Fibroblast of peridontal ligament (primary cell): ENCODE results near the gene SMARCAD1.

Experiments used
- DNase-seq: peaks from one replicate; pipeline ENCODE4 v3.0.0-alpha.2; 2010; ENCODE audit errors: extremely low read depth

SMARCAD1 gene

GRCh38 chr4:94207469-94208224 is at the start of gene SMARCAD1:
Gene SMARCAD1, plus strand, starts transcription at chr4:94207865. Its CDS starts 530 bp downstream, at chr4:94208395.
- DNase-seq, result peak; percentile 98

GRCh38 chr4:94158883-94159282 is 48.8 kb upstream of the SMARCAD1 start:
- DNase-seq, result no peak

GRCh38 chr4:94159790-94160189 is 47.9 kb upstream of the SMARCAD1 start:
- DNase-seq, result no peak

- no peak for DNase-seq
Observed at GRCh38 chr4:94160774-94161173, 46.9 kb upstream of the SMARCAD1 start.

GRCh38 chr4:94165256-94165655 is 42.4 kb upstream of the SMARCAD1 start:
- DNase-seq, result no peak

GRCh38 chr4:94168321-94168720 is 39.3 kb upstream of the SMARCAD1 start:
- no peak for DNase-seq

GRCh38 chr4:94169803-94170372 is 37.8 kb upstream of the SMARCAD1 start:
- no peak for DNase-seq

- DNase-seq, result no peak
Observed at GRCh38 chr4:94171616-94172015, 36.0 kb upstream of the SMARCAD1 start.

- no peak for DNase-seq
Observed at GRCh38 chr4:94175553-94176261, 32.0 kb upstream of the SMARCAD1 start.

GRCh38 chr4:94177822-94178221 is 29.8 kb upstream of the SMARCAD1 start:
- DNase-seq, result no peak

GRCh38 chr4:94181815-94182214 is 25.9 kb upstream of the SMARCAD1 start:
- DNase-seq, result no peak

- no peak for DNase-seq
Observed at GRCh38 chr4:94202769-94203168, 4.9 kb upstream of the SMARCAD1 start.

GRCh38 chr4:94208266-94208665 is 601 bp downstream of the SMARCAD1 start:
- peak; percentile 6 for DNase-seq

- no peak for DNase-seq
Observed at GRCh38 chr4:94208918-94209317, 1.3 kb downstream of the SMARCAD1 start.

GRCh38 chr4:94211861-94212260 is 4.2 kb downstream of the SMARCAD1 start:
- DNase-seq, result no peak

- DNase-seq, result no peak
Observed at GRCh38 chr4:94214703-94215319, 7.1 kb downstream of the SMARCAD1 start.

GRCh38 chr4:94216394-94216793 is 8.7 kb downstream of the SMARCAD1 start:
- DNase-seq, result no peak

GRCh38 chr4:94219402-94219801 is 11.7 kb downstream of the SMARCAD1 start:
- no peak for DNase-seq

- no peak for DNase-seq
Observed at GRCh38 chr4:94221916-94222315, 14.3 kb downstream of the SMARCAD1 start.

- no peak for DNase-seq
Observed at GRCh38 chr4:94225449-94225848, 17.8 kb downstream of the SMARCAD1 start.

- no peak for DNase-seq
Observed at GRCh38 chr4:94226763-94227162, 19.1 kb downstream of the SMARCAD1 start.

- DNase-seq, result no peak
Observed at GRCh38 chr4:94228493-94229216, 21.0 kb downstream of the SMARCAD1 start.
